Measurements from ENCODE around the gene LPAR1. TPM values are rescaled to one million over a fixed set of nuclear protein-coding genes. Genes with fewer than 3 reads are reported as not detected.

Gene LPAR1, protein sequence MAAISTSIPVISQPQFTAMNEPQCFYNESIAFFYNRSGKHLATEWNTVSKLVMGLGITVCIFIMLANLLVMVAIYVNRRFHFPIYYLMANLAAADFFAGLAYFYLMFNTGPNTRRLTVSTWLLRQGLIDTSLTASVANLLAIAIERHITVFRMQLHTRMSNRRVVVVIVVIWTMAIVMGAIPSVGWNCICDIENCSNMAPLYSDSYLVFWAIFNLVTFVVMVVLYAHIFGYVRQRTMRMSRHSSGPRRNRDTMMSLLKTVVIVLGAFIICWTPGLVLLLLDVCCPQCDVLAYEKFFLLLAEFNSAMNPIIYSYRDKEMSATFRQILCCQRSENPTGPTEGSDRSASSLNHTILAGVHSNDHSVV
- total RNA-seq, result under 0.01 and 0.22 TPM in 2 replicates

GRCh38 chr9:111038331-111039230, at the start of gene LPAR1:
Gene LPAR1 (minus strand): TSS chr9:111038470. CDS start chr9:110972117, 66,353 bp downstream.

Small RNAs within 50 kb of the gene (small RNA-seq; reads per million reads assigned to genes)
- not detected for gene RF00019
- gene RNU6-432P, result not detected

Data from thoracic aorta endothelial cell (primary cell).